Measurements from ENCODE around the gene ATP9A. TPM values are rescaled to one million over a fixed set of nuclear protein-coding genes. Genes with fewer than 3 reads are reported as not detected.

ATP9A gene
- total RNA-seq, 4 donors from 2014 or later, result 14.8 to 23.7 (median 18.7) TPM

- H3K36me3 ChIP-seq, result peaks cover 22% of the 10 kb centered on the region
- H3K9me3 ChIP-seq, result no peaks in the 10 kb centered on the region
- 91% methylated on average over 6 of the region's 6 CpGs for WGBS
- H3K4me1 ChIP-seq, result peaks cover 6% of the 10 kb centered on the region
- TF ChIP-seq, protein P1, sequence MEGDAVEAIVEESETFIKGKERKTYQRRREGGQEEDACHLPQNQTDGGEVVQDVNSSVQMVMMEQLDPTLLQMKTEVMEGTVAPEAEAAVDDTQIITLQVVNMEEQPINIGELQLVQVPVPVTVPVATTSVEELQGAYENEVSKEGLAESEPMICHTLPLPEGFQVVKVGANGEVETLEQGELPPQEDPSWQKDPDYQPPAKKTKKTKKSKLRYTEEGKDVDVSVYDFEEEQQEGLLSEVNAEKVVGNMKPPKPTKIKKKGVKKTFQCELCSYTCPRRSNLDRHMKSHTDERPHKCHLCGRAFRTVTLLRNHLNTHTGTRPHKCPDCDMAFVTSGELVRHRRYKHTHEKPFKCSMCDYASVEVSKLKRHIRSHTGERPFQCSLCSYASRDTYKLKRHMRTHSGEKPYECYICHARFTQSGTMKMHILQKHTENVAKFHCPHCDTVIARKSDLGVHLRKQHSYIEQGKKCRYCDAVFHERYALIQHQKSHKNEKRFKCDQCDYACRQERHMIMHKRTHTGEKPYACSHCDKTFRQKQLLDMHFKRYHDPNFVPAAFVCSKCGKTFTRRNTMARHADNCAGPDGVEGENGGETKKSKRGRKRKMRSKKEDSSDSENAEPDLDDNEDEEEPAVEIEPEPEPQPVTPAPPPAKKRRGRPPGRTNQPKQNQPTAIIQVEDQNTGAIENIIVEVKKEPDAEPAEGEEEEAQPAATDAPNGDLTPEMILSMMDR (IDR thresholded peaks at IDR 0.05), result no peak
- TF ChIP-seq POLR2A (IDR thresholded peaks at IDR 0.05) (no peak), POLR2AphosphoS5 (IDR thresholded peaks at IDR 0.05) (no peak), EP300 (IDR thresholded peaks at IDR 0.05) (no peak)
- no peak for DNase-seq (ENCODE audit: low spot score in 2 of 2)
- H3K4me3 ChIP-seq, result no peak overlapping the region
- H3K27ac ChIP-seq, result no peak overlapping the region
- H3K27me3 ChIP-seq, result no peaks in the 10 kb centered on the region
Measured at GRCh38 chr20:51668515-51668914, 99.7 kb downstream of the ATP9A start.

DNA sequence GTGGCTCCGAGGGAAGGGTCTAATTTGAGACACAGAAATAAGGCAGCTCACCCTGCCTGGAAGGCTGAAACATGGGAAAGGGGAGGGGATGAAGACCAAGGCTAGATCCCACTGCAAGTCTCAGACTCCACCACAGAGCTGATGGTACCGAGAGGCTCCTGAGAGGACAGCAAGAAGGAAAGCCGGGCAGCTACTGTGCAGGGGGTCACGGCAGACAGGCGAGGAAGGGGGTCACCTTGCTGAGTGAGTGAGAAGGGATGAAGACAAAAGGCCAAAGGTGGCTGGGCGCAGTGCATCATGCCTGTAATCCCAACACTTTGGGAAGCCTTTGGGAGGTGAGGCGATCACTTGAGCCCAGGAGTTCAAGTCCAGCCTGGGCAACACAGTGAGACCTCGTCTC, 100.7 kb downstream of the ATP9A start:
- Histone ChIP-seq H3K4me1 (peaks cover 6% of the 10 kb centered on the region), H3K27ac (no peak overlapping the region), H3K9me3 (no peaks in the 10 kb centered on the region), H3K36me3 (peaks cover 22% of the 10 kb centered on the region), H3K4me3 (no peak overlapping the region), H3K27me3 (no peaks in the 10 kb centered on the region)
- TF ChIP-seq, protein P1 (IDR thresholded peaks at IDR 0.05), result no peak
- no peak for TF ChIP-seq POLR2AphosphoS5 (IDR thresholded peaks at IDR 0.05)
- TF ChIP-seq EP300 (IDR thresholded peaks at IDR 0.05), result no peak
- TF ChIP-seq POLR2A (IDR thresholded peaks at IDR 0.05), result no peak
- WGBS, result 89% methylated on average over 8 of the region's 8 CpGs
- DNase-seq (ENCODE audit: low spot score in 2 of 2), result no peak

- DNase-seq (ENCODE audit: low spot score in 2 of 2), result no peak
- peaks cover 6% of the 10 kb centered on the region for H3K4me1 ChIP-seq
- H3K27ac ChIP-seq, result no peak overlapping the region
- no peak for TF ChIP-seq POLR2AphosphoS5 (IDR thresholded peaks at IDR 0.05)
- TF ChIP-seq POLR2A (IDR thresholded peaks at IDR 0.05), result no peak
- TF ChIP-seq, protein P1 (IDR thresholded peaks at IDR 0.05), result no peak
- TF ChIP-seq EP300 (IDR thresholded peaks at IDR 0.05), result no peak
- peaks cover 22% of the 10 kb centered on the region for H3K36me3 ChIP-seq
- no peak overlapping the region for H3K4me3 ChIP-seq
- no peaks in the 10 kb centered on the region for H3K27me3 ChIP-seq
- 75% methylated on average over 8 of the region's 8 CpGs for WGBS
- no peaks in the 10 kb centered on the region for H3K9me3 ChIP-seq
Measured at GRCh38 chr20:51667002-51667408, 101.2 kb downstream of the ATP9A start.

GRCh38 chr20:51666126-51666525, 102.1 kb downstream of the ATP9A start:
- Histone ChIP-seq H3K27ac (no peak overlapping the region), H3K4me3 (no peak overlapping the region), H3K4me1 (peaks cover 6% of the 10 kb centered on the region), H3K36me3 (peaks cover 22% of the 10 kb centered on the region), H3K27me3 (no peaks in the 10 kb centered on the region), H3K9me3 (no peaks in the 10 kb centered on the region)
- WGBS, result 80% methylated on average over 5 of the region's 5 CpGs
- DNase-seq (ENCODE audit: low spot score in 2 of 2), result no peak
- TF ChIP-seq, protein P1 (IDR thresholded peaks at IDR 0.05), result no peak
- TF ChIP-seq POLR2A (IDR thresholded peaks at IDR 0.05), result no peak
- TF ChIP-seq EP300 (IDR thresholded peaks at IDR 0.05), result no peak
- no peak for TF ChIP-seq POLR2AphosphoS5 (IDR thresholded peaks at IDR 0.05)

- Histone ChIP-seq H3K27me3 (no peaks in the 10 kb centered on the region), H3K9me3 (no peaks in the 10 kb centered on the region), H3K36me3 (peaks cover 18% of the 10 kb centered on the region), H3K4me1 (peaks cover 6% of the 10 kb centered on the region), H3K27ac (no peak overlapping the region), H3K4me3 (no peak overlapping the region)
- WGBS, result 91% methylated on average over 8 of the region's 8 CpGs
- DNase-seq (ENCODE audit: low spot score in 2 of 2), result no peak
- TF ChIP-seq POLR2A (IDR thresholded peaks at IDR 0.05), result no peak
- no peak for TF ChIP-seq POLR2AphosphoS5 (IDR thresholded peaks at IDR 0.05)
- TF ChIP-seq, protein P1 (IDR thresholded peaks at IDR 0.05), result no peak
- no peak for TF ChIP-seq EP300 (IDR thresholded peaks at IDR 0.05)
Measured at GRCh38 chr20:51665543-51666118, 102.6 kb downstream of the ATP9A start.
